Endothelial cell of umbilical vein (primary cell): ENCODE data around the gene FRZB. TPM values are rescaled to one million over a fixed set of nuclear protein-coding genes. Genes with fewer than 3 reads are reported as not detected.

Experiments
- BruUV-seq: library from RNA; stranded (reverse); fragments of 400-500 nt; replicated peaks from 2 replicates; lab custom pipeline; 2021; lab: Mats Ljungman, UMichigan
- CTCF ChIA-PET: fragments of 300-600, 350-600 bp; sonication (Branson Sonifier 250); formaldehyde crosslinking; loops from one replicate; lab custom pipeline; 2021; ENCODE audit warnings: antibody characterized with exemption, inconsistent platforms; lab: Charles Lee
- POLR2A ChIA-PET: fragments of 300-600, 350-600 bp; sonication (Branson Sonifier 250); formaldehyde crosslinking; loops from one replicate; lab custom pipeline; 2021; ENCODE audit warnings: antibody characterized with exemption, inconsistent platforms; lab: Charles Lee
- DNase-seq: peaks from one replicate; pipeline ENCODE4 v3.0.0-alpha.2; 2011; ENCODE audit warnings: low read depth, low spot score
- FAIRE-seq: peaks from 2 replicates; lab custom pipeline; 2011; peaks lifted over from hg19 to GRCh38; lab: Jason Lieb, UNC
- H2AFZ ChIP-seq: 2 replicates; pipeline ENCODE4 v1.6.0; 2012; ENCODE audit warnings: low read depth, low read length, control low read depth, inconsistent platforms
- H3K27ac ChIP-seq: 2 replicates; pipeline ENCODE4 v1.5.1; 2011; ENCODE audit warnings: low read depth, mild to moderate bottlenecking, control low read depth, low read length, moderate library complexity; ENCODE audit not compliant: insufficient read depth
- H3K27me3 ChIP-seq, 2 experiments: 2 replicates each; pipeline versions ENCODE4 v1.6.0 to v1.6.1; 2011; ENCODE audit warnings: low read length in 2 of 2, mixed read lengths in 1 of 2; ENCODE audit not compliant: control insufficient read depth in 2 of 2, insufficient read depth in 2 of 2
- H3K36me3 ChIP-seq, 2 experiments: 2 replicates in 1 of 2; 3 replicates in 1 of 2; pipeline ENCODE4 v1.5.1; 2011; ENCODE audit warnings: low read length in 2 of 2, mild to moderate bottlenecking in 1 of 2, moderate library complexity in 1 of 2; ENCODE audit not compliant: control insufficient read depth in 2 of 2, insufficient read depth in 2 of 2; ENCODE audit errors: extremely low read depth in 1 of 2
- H3K4me1 ChIP-seq: 3 replicates; pipeline ENCODE4 v1.5.1; 2011; ENCODE audit warnings: mild to moderate bottlenecking, low read length; ENCODE audit not compliant: control insufficient read depth, insufficient read depth; ENCODE audit errors: extremely low read depth
- H3K4me2 ChIP-seq: 2 replicates; pipeline ENCODE4 v1.6.1; 2011; ENCODE audit warnings: low read length, control low read depth, mixed read lengths; ENCODE audit not compliant: insufficient read depth
- H3K4me3 ChIP-seq, 3 experiments: fragments of 200-600 bp in 1 of 3; sonication (generic), shearing (Covaris generic) in 1 of 3; replicated peaks in 1 of 3; 2 replicates each; pipeline ENCODE4 v1.5.1; 2011 to 2016; ENCODE audit warnings: control low read depth in 3 of 3, low read length in 3 of 3, mild to moderate bottlenecking in 2 of 3, inconsistent platforms in 1 of 3, low read depth in 1 of 3, moderate library complexity in 1 of 3; ENCODE audit not compliant: insufficient read depth in 1 of 3
- H3K79me2 ChIP-seq: 2 replicates; pipeline ENCODE4 v1.6.0; 2012; ENCODE audit warnings: low read length, inconsistent platforms; ENCODE audit not compliant: control insufficient read depth, insufficient read depth
- H3K9ac ChIP-seq: replicated peaks from 2 replicates; pipeline ENCODE3; 2011; ENCODE audit warnings: low read length, control low read depth; ENCODE audit not compliant: insufficient read depth; ENCODE audit errors: extremely low read depth
- H3K9me1 ChIP-seq: replicated peaks from 3 replicates; pipeline ENCODE4 v1.6.0; 2011; ENCODE audit warnings: mild to moderate bottlenecking, low read length; ENCODE audit not compliant: control insufficient read depth, insufficient read depth; ENCODE audit errors: extremely low read depth
- H3K9me3 ChIP-seq: replicated peaks from 2 replicates; pipeline ENCODE4 v1.5.1; 2012; ENCODE audit warnings: low read length, inconsistent platforms; ENCODE audit not compliant: control insufficient read depth, insufficient read depth
- H4K20me1 ChIP-seq: replicated peaks from 2 replicates; pipeline ENCODE3; 2011; ENCODE audit warnings: mild to moderate bottlenecking, low read length; ENCODE audit not compliant: control insufficient read depth, insufficient read depth; ENCODE audit errors: extremely low read depth
- CTCF ChIP-seq, 2 donors: IDR thresholded peaks; 1 replicate in 1 of 2; 2 replicates in 1 of 2; pipeline ENCODE4 v1.5.1; 2011; ENCODE audit warnings: low read length in 2 of 2, mild to moderate bottlenecking in 2 of 2, moderate library complexity in 2 of 2, control low read depth in 1 of 2, inconsistent platforms in 1 of 2, low read depth in 1 of 2; ENCODE audit not compliant: insufficient read depth in 1 of 2; ENCODE audit errors: extremely low read depth in 1 of 2
- EZH2 ChIP-seq: IDR thresholded peaks from 2 replicates; pipeline ENCODE4 v1.6.1; 2012; ENCODE audit warnings: borderline replicate concordance, low read depth, mild to moderate bottlenecking, moderate library complexity, low read length, inconsistent platforms; ENCODE audit not compliant: severe bottlenecking
- FOS ChIP-seq: IDR thresholded peaks from 2 replicates; pipeline ENCODE4 v1.6.1; 2011; ENCODE audit warnings: mild to moderate bottlenecking, low read length, moderate library complexity, borderline replicate concordance; ENCODE audit not compliant: insufficient read depth
- GATA2 ChIP-seq: IDR thresholded peaks from 2 replicates; pipeline ENCODE4 v1.7.0; 2011; ENCODE audit warnings: low read depth, mild to moderate bottlenecking, moderate library complexity, mixed read lengths, low read length; ENCODE audit not compliant: insufficient read length, insufficient read depth
- JUN ChIP-seq: IDR thresholded peaks from 2 replicates; pipeline ENCODE4 v1.6.1; 2011; ENCODE audit warnings: borderline replicate concordance, low read depth; ENCODE audit not compliant: insufficient read length, insufficient read depth
- MAX ChIP-seq: IDR thresholded peaks from 2 replicates; pipeline ENCODE4 v1.6.1; 2011; ENCODE audit not compliant: insufficient read depth, insufficient read length
- MYC ChIP-seq: IDR thresholded peaks from one replicate; pipeline ENCODE4 v1.6.1; 2011; ENCODE audit warnings: mild to moderate bottlenecking, low read depth, low read length
- POLR2A ChIP-seq: IDR thresholded peaks from 2 replicates; pipeline ENCODE4 v1.6.1; 2012; ENCODE audit warnings: low read depth, mild to moderate bottlenecking, control low read depth, low read length
- POLR2AphosphoS5 ChIP-seq: IDR thresholded peaks from 2 replicates; pipeline ENCODE4 v1.6.1; 2012; ENCODE audit warnings: low read depth, mild to moderate bottlenecking, control low read depth, low read length, moderate library complexity; ENCODE audit not compliant: insufficient read depth
- dilution Hi-C: fragments of 300-500 bp; cut with MboI; formaldehyde crosslinking; loops from one replicate; pipeline ENCODE4 v1.15.0; 2019; ENCODE audit warnings: low sequenced_read_pairs; ENCODE audit not compliant: extremely low pct_ligation_motif_present
- intact Hi-C: fragments of 100-400 bp; cut with micrococcal nuclease; formaldehyde crosslinking; loops from one replicate; pipeline ENCODE4 v1.10.0; 2022
- polyA plus RNA-seq, 4 experiments: library from polyadenylated mRNA; depleted of rRNA in 3 of 4; stranded (reverse) in 3 of 4; unstranded in 1 of 4; fragments of >200 nt; gene quantifications; 2 replicates each; pipeline versions ENCODE4 v1.2.1 to v1.2.3, GENCODE V29; 2011 to 2012; ENCODE audit warnings: missing spikeins in 1 of 4
- total RNA-seq: library from RNA; stranded (reverse); gene quantifications from 2 replicates; pipeline ENCODE4 v1.2.3, GENCODE V29; 2021

The FRZB gene
- total and polyA plus RNA-seq, 2 donors (not counting 3 experiments of a cell fraction or from before 2014, with no cell fraction given): 0.04 TPM; not detected in 1

GRCh38 chr2:182852090-182852489 lies 14.3 kb downstream of the FRZB start:
- TF ChIP-seq EZH2 (no peak), MYC (no peak), FOS (no peak), MAX (no peak), JUN (no peak), GATA2 (no peak), POLR2AphosphoS5 (no peak), CTCF (IDR thresholded peaks at IDR 0.05; ENCODE audit: extremely low read depth in 1 of 2, insufficient read depth in 1 of 2, low read depth in 1 of 2, low read length in 2 of 2) (no peak), POLR2A (no peak)
- Histone ChIP-seq H3K79me2 (no peaks in the 10 kb centered on the region), H2AFZ (no peak overlapping the region), H3K4me1 (no peaks in the 10 kb centered on the region), H4K20me1 (no peaks in the 10 kb centered on the region), H3K9ac (no peak overlapping the region), H3K4me3 (no peak overlapping the region), H3K9me3 (no peaks in the 10 kb centered on the region), H3K36me3 (no peaks in the 10 kb centered on the region), H3K27me3 (peaks cover 0 to 8% of the 10 kb centered on the region in 2 experiments), H3K9me1 (no peaks in the 10 kb centered on the region), H3K4me2 (no peak overlapping the region), H3K27ac (no peak overlapping the region)
- dilution Hi-C loops: no loop called here
- FAIRE-seq (no peak), DNase-seq (no peak)
- ChIA-PET POLR2A (no interaction called here), CTCF (interaction anchor here (0.8 to 1.5 kb wide), 2 partner anchors 11 to 23 kb away, joined by 3 read pairs; no protein-coding TSS in a partner anchor)
- BruUV-seq: no TSS peak
- intact Hi-C loops: no loop called here
